HG03108 (cell line): ENCODE results near the gene FGFR2.

Experiments
- ATAC-seq: cut with Tn5 transposase; IDR thresholded peaks from one replicate; pipeline ENCODE4 v1.9.1; 2021; ENCODE audit warnings: moderate library complexity; ENCODE audit not compliant: unreplicated experiment

The FGFR2 gene

GRCh38 chr10:121459622-121460453 lies 138.4 kb downstream of the FGFR2 start:
- no peak for ATAC-seq

- ATAC-seq: no peak
Observed at GRCh38 chr10:121459279-121459621, 139.0 kb downstream of the FGFR2 start.

- ATAC-seq: no peak
Observed at GRCh38 chr10:121457729-121458128, 140.5 kb downstream of the FGFR2 start.

GRCh38 chr10:121455377-121455776 lies 142.9 kb downstream of the FGFR2 start:
- no peak for ATAC-seq

- ATAC-seq: no peak
Observed at GRCh38 chr10:121454781-121455180, 143.5 kb downstream of the FGFR2 start.

- no peak for ATAC-seq
Observed at GRCh38 chr10:121453160-121453559, 145.1 kb downstream of the FGFR2 start.

- ATAC-seq: no peak
Observed at GRCh38 chr10:121452581-121452980, 145.7 kb downstream of the FGFR2 start.

GRCh38 chr10:121450247-121450646 lies 148.0 kb downstream of the FGFR2 start:
- ATAC-seq: no peak

GRCh38 chr10:121449482-121449924 lies 148.7 kb downstream of the FGFR2 start:
- peak; percentile 7 for ATAC-seq

GRCh38 chr10:121448766-121449421 lies 149.3 kb downstream of the FGFR2 start:
- peak; percentile 98 for ATAC-seq

GRCh38 chr10:121444520-121445165 lies 153.6 kb downstream of the FGFR2 start:
- no peak for ATAC-seq

GRCh38 chr10:121442086-121442935 lies 155.9 kb downstream of the FGFR2 start:
- ATAC-seq: no peak

GRCh38 chr10:121440461-121440860 lies 157.8 kb downstream of the FGFR2 start:
- no peak for ATAC-seq

- ATAC-seq: no peak
Observed at GRCh38 chr10:121438333-121438732, 159.9 kb downstream of the FGFR2 start.

GRCh38 chr10:121437596-121437995 lies 160.6 kb downstream of the FGFR2 start:
- ATAC-seq: no peak

- ATAC-seq: no peak
Observed at GRCh38 chr10:121436630-121437341, 161.5 kb downstream of the FGFR2 start.

- no peak for ATAC-seq
Observed at GRCh38 chr10:121436281-121436629, 162.0 kb downstream of the FGFR2 start.

GRCh38 chr10:121435099-121435875 lies 163.0 kb downstream of the FGFR2 start:
- no peak for ATAC-seq

GRCh38 chr10:121433965-121434364 lies 164.3 kb downstream of the FGFR2 start:
- ATAC-seq: no peak

- ATAC-seq: no peak
Observed at GRCh38 chr10:121428867-121429266, 169.4 kb downstream of the FGFR2 start.
